GM13976 (cell line): ENCODE data around the gene TTC32.

Source experiments
- DNase-seq: peaks from one replicate; pipeline ENCODE4 v3.0.0; 2012; ENCODE audit warnings: low spot score
- in situ Hi-C: fragments of 300-500 bp; cut with MboI; formaldehyde crosslinking; loops from one replicate; pipeline ENCODE4 v1.12.0; 2022; ENCODE audit warnings: low sequenced_read_pairs, mixed read lengths, inconsistent platforms; ENCODE audit not compliant: unreplicated experiment
- TF ChIP-seq, protein P1 (sequence below): IDR thresholded peaks from 2 replicates; pipeline ENCODE4 v1.5.1; 2012; ENCODE audit warnings: borderline replicate concordance, mild to moderate bottlenecking; ENCODE audit not compliant: insufficient read depth; ENCODE audit errors: extremely low read depth, missing control alignments, control extremely low read depth

The TTC32 gene

DNA sequence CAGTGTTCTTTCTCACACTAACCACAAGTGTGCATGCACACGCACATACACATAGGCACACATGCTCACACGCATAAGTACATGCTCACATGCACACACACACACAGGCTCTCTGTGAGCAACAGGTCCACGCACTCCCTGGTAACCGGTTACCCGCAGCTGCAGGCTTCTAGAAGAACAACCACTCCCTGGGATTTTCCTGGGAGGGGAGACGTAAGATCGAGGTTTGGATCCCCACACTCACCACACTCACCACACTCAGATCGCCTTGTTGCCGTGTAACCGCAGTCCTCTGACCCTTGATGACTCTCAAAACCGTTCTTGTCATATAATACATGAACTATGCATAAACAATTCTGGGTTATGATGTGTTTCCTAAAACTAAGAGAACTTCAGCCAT, 42.2 kb downstream of the TTC32 start:
- DNase-seq = no peak
- in situ Hi-C loops = loop anchor here (25.0 kb wide), 2 partner anchors 1097 to 1322 kb away; no protein-coding TSS in a partner anchor
- TF ChIP-seq, protein P1, sequence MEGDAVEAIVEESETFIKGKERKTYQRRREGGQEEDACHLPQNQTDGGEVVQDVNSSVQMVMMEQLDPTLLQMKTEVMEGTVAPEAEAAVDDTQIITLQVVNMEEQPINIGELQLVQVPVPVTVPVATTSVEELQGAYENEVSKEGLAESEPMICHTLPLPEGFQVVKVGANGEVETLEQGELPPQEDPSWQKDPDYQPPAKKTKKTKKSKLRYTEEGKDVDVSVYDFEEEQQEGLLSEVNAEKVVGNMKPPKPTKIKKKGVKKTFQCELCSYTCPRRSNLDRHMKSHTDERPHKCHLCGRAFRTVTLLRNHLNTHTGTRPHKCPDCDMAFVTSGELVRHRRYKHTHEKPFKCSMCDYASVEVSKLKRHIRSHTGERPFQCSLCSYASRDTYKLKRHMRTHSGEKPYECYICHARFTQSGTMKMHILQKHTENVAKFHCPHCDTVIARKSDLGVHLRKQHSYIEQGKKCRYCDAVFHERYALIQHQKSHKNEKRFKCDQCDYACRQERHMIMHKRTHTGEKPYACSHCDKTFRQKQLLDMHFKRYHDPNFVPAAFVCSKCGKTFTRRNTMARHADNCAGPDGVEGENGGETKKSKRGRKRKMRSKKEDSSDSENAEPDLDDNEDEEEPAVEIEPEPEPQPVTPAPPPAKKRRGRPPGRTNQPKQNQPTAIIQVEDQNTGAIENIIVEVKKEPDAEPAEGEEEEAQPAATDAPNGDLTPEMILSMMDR = no peak

- TF ChIP-seq, protein P1 = no peak
- in situ Hi-C loops = loop anchor here (25.0 kb wide), 2 partner anchors 1096 to 1321 kb away; no protein-coding TSS in a partner anchor
- DNase-seq = no peak
Measured at GRCh38 chr2:19857806-19858205, 44.0 kb downstream of the TTC32 start.

GRCh38 chr2:19857100-19857499, 44.7 kb downstream of the TTC32 start:
- DNase-seq = no peak
- in situ Hi-C loops = loop anchor here (25.0 kb wide), 2 partner anchors 1095 to 1320 kb away; no protein-coding TSS in a partner anchor
- TF ChIP-seq, protein P1 = no peak

DNA sequence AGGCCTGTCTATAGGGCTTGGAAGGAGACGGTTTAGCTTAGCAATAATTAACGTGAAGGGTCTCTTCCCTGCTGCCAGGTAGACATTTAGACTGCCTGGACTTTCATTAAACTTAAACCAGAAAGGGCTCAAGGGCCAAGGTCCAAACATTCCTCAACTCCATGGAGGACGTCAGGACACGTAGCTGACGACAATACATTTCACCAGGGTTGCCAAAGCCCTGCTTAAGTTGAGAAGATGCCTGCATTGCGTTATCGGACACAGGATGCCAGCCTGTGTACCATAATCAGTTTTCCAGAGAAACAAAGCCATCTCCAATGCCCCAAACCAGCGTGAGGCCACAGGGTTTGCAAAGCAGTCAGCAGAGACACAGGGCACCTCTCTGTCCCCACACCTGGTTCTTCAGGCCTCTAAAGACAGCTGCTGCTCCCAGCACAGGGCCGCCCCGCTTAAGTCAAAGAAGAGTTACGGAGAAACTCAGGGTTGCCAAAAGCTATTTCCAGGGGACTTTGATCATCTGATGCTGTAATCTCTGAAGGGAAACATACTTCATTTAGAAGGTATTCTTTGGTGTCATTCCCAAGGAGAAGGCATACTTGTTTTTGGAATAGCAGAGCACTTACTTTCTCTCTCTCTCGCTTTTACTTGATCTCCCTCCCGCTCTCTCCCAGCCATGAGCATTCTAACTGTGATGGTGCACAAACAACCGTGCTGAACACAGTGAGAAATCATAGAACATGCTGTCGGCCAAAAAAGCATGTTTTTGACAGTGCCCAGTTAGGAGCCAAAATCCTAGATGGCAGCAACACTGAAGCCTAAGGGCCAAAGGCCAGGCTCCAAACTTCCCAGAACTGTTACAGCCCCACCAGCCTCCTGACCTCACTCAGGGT, 46.0 kb downstream of the TTC32 start:
- DNase-seq = no peak
- TF ChIP-seq, protein P1 = no peak
- in situ Hi-C loops = loop anchor here (25.0 kb wide), 2 partner anchors 1093 to 1318 kb away; no protein-coding TSS in a partner anchor

DNA sequence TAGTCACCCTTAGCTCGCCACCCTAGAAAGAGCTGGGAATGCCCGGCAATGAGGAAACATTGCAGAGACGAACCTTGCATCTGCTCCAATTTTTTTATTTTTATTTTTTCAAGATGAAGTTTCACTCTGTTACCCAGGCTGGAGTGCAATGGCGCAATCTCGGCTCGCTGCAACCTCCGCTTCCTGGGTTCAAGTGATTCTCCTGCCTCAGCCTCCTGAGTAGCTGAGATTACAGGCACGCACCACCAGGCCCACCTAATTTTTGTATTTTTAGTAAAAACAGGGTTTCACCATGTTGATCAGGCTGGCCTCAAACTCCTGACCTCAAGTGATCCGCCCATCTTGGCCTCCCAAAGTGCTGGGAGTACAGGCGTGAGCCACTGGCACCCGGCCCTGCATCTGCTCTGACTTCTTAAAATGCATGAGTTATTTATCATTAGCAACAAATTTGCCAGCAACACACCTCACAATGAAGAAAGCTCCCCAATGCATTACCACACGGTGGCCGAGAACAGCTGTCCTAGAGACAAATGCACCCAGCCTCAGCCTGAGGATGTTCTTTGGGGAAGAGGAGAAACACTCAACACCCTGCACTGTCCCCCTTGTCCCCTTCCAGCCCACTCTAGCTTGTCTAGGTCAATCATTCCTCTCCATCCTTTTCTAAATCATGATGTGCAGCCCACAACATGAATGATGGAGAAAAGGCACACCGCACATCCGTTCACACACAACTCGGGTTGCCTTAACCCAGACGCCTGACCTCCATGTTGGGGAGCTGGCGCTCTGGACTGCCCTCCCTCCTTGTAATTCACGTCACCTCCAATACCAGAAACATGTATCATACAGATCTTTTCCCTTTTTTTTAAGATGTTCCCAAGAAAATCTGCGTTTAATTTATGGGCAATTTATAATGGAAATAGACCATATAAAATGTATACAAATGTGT, 46.9 kb downstream of the TTC32 start:
- DNase-seq = no peak
- in situ Hi-C loops = loop anchor here (25.0 kb wide), 2 partner anchors 1093 to 1318 kb away; no protein-coding TSS in a partner anchor
- TF ChIP-seq, protein P1 = no peak

GRCh38 chr2:19851116-19851695, 50.6 kb downstream of the TTC32 start:
- TF ChIP-seq, protein P1 = no peak
- no peak for DNase-seq
- in situ Hi-C loops = loop anchor here (25.0 kb wide), 2 partner anchors 1089 to 1314 kb away; no protein-coding TSS in a partner anchor
